ENCODE data around the gene CDC37L1. TPM values are rescaled to one million over a fixed set of nuclear protein-coding genes. Genes with fewer than 3 reads are reported as not detected.

Gene CDC37L1
- total RNA-seq, 1 experiment from 2014 or later: 12.1 TPM

- BruUV-seq (replicated peaks): no TSS peak
- Mint-ChIP-seq H3K36me3 (ENCODE audit: insufficient read depth, unreplicated experiment) (peaks cover 18% of the 10 kb centered on the region), H3K27me3 (ENCODE audit: unreplicated experiment) (no peaks in the 10 kb centered on the region), H3K27ac (ENCODE audit: unreplicated experiment) (no peak overlapping the region), H3K4me1 (ENCODE audit: low read depth, unreplicated experiment) (peaks cover 9% of the 10 kb centered on the region), H3K9me3 (ENCODE audit: low read depth, unreplicated experiment) (no peaks in the 10 kb centered on the region), H3K4me3 (ENCODE audit: low read depth, unreplicated experiment) (no peak overlapping the region)
- TF ChIP-seq CTCF (IDR thresholded peaks at IDR 0.05; ENCODE audit: unreplicated experiment): no peak
- intact Hi-C loops (cut with micrococcal nuclease; ENCODE audit: unreplicated experiment): no loop called here
- no peak for DNase-seq
- CTCF ChIA-PET: no interaction called here
These were observed 9.5 kb upstream of the CDC37L1 start for GRCh38 chr9:4669890-4670289.

GRCh38 chr9:4670591-4670990, 8.8 kb upstream of the CDC37L1 start:
- Mint-ChIP-seq H3K27ac (ENCODE audit: unreplicated experiment) (no peak overlapping the region), H3K9me3 (ENCODE audit: low read depth, unreplicated experiment) (no peaks in the 10 kb centered on the region), H3K36me3 (ENCODE audit: insufficient read depth, unreplicated experiment) (peaks cover 13% of the 10 kb centered on the region), H3K4me1 (ENCODE audit: low read depth, unreplicated experiment) (peaks cover 8% of the 10 kb centered on the region), H3K27me3 (ENCODE audit: unreplicated experiment) (no peaks in the 10 kb centered on the region), H3K4me3 (ENCODE audit: low read depth, unreplicated experiment) (no peak overlapping the region)
- BruUV-seq (replicated peaks): no TSS peak
- no peak for TF ChIP-seq CTCF (IDR thresholded peaks at IDR 0.05; ENCODE audit: unreplicated experiment)
- CTCF ChIA-PET: no interaction called here
- DNase-seq: no peak
- intact Hi-C loops (cut with micrococcal nuclease; ENCODE audit: unreplicated experiment): no loop called here

GRCh38 chr9:4671737-4672136, 7.6 kb upstream of the CDC37L1 start:
- Mint-ChIP-seq H3K9me3 (ENCODE audit: low read depth, unreplicated experiment) (no peaks in the 10 kb centered on the region), H3K36me3 (ENCODE audit: insufficient read depth, unreplicated experiment) (peaks cover 2% of the 10 kb centered on the region), H3K27me3 (ENCODE audit: unreplicated experiment) (no peaks in the 10 kb centered on the region), H3K4me3 (ENCODE audit: low read depth, unreplicated experiment) (no peak overlapping the region), H3K27ac (ENCODE audit: unreplicated experiment) (no peak overlapping the region), H3K4me1 (ENCODE audit: low read depth, unreplicated experiment) (peaks cover 4% of the 10 kb centered on the region)
- no peak for TF ChIP-seq CTCF (IDR thresholded peaks at IDR 0.05; ENCODE audit: unreplicated experiment)
- CTCF ChIA-PET: no interaction called here
- intact Hi-C loops (cut with micrococcal nuclease; ENCODE audit: unreplicated experiment): no loop called here
- BruUV-seq (replicated peaks): no TSS peak
- DNase-seq: no peak

- no peak for DNase-seq
These were observed 4.6 kb upstream of the CDC37L1 start for GRCh38 chr9:4674783-4675182.

More at GRCh38 chr9:4674783-4675182, 4.6 kb upstream of the CDC37L1 start:
- Mint-ChIP-seq H3K4me1 (ENCODE audit: low read depth, unreplicated experiment) (no peaks in the 10 kb centered on the region), H3K9me3 (ENCODE audit: low read depth, unreplicated experiment) (no peaks in the 10 kb centered on the region), H3K27me3 (ENCODE audit: unreplicated experiment) (no peaks in the 10 kb centered on the region), H3K36me3 (ENCODE audit: insufficient read depth, unreplicated experiment) (no peaks in the 10 kb centered on the region), H3K27ac (ENCODE audit: unreplicated experiment) (no peak overlapping the region), H3K4me3 (ENCODE audit: low read depth, unreplicated experiment) (no peak overlapping the region)
- TF ChIP-seq CTCF (IDR thresholded peaks at IDR 0.05; ENCODE audit: unreplicated experiment): no peak
- no TSS peak for BruUV-seq (replicated peaks)
- CTCF ChIA-PET: no interaction called here
- intact Hi-C loops (cut with micrococcal nuclease; ENCODE audit: unreplicated experiment): no loop called here

Data from Calu3 (cell line).